ENCODE measurements around the gene CXADR.
A peak's percentile ranks its signal among the peaks of the same experiment; 100 is the strongest.
"Not testable (repeated sequence)": the region's sequence is repeated elsewhere in the genome, so short reads cannot be mapped to it uniquely, and the experiment has no call there.

Gene CXADR

GRCh38 chr21:17506951-17507350 lies 5.9 kb upstream of the CXADR start:
- no peak for DNase-seq

GRCh38 chr21:17507591-17507990 lies 5.3 kb upstream of the CXADR start:
- DNase-seq: no peak

GRCh38 chr21:17513214-17514123 lies 626 bp downstream of the CXADR start:
- peak; percentile 37 for DNase-seq

GRCh38 chr21:17514124-17514845 lies 1.4 kb downstream of the CXADR start:
- no peak for DNase-seq

- not testable (repeated sequence) for DNase-seq
These were observed 4.2 kb downstream of the CXADR start for GRCh38 chr21:17517008-17517407.

GRCh38 chr21:17519208-17519738 lies 6.4 kb downstream of the CXADR start:
- DNase-seq: no peak

- no peak for DNase-seq
These were observed 7.2 kb downstream of the CXADR start for GRCh38 chr21:17519965-17520609.

GRCh38 chr21:17523007-17523451 lies 10.2 kb downstream of the CXADR start:
- DNase-seq: no peak

GRCh38 chr21:17523979-17524494 lies 11.2 kb downstream of the CXADR start:
- not testable (repeated sequence) for DNase-seq

- no peak for DNase-seq
These were observed 11.8 kb downstream of the CXADR start for GRCh38 chr21:17524635-17525034.

- DNase-seq: no peak
These were observed 13.9 kb downstream of the CXADR start for GRCh38 chr21:17526776-17527175.

- no peak for DNase-seq
These were observed 14.4 kb downstream of the CXADR start for GRCh38 chr21:17527240-17527639.

- DNase-seq: no peak
These were observed 14.9 kb downstream of the CXADR start for GRCh38 chr21:17527711-17528110.

GRCh38 chr21:17529648-17530047 lies 16.8 kb downstream of the CXADR start:
- DNase-seq: no peak

GRCh38 chr21:17532292-17532691 lies 19.4 kb downstream of the CXADR start:
- DNase-seq: no peak

GRCh38 chr21:17536381-17536780 lies 23.5 kb downstream of the CXADR start:
- no peak for DNase-seq

- DNase-seq: no peak
These were observed 24.5 kb downstream of the CXADR start for GRCh38 chr21:17537299-17537698.

- DNase-seq: no peak
These were observed 25.7 kb downstream of the CXADR start for GRCh38 chr21:17538576-17538975.

- no peak for DNase-seq
These were observed 26.5 kb downstream of the CXADR start for GRCh38 chr21:17539323-17539722.

- DNase-seq: no peak
These were observed 27.0 kb downstream of the CXADR start for GRCh38 chr21:17539743-17540341.

- no peak for DNase-seq
These were observed 27.7 kb downstream of the CXADR start for GRCh38 chr21:17540530-17540929.

- peak; percentile 16 for DNase-seq
These were observed 29.6 kb downstream of the CXADR start for GRCh38 chr21:17542371-17543011.

All from NCI-H2171 treated with DMSO at 0.1 percent for 48 hours (cell line).